ENCODE results near the gene EME2.

- TF ChIP-seq, protein P1, sequence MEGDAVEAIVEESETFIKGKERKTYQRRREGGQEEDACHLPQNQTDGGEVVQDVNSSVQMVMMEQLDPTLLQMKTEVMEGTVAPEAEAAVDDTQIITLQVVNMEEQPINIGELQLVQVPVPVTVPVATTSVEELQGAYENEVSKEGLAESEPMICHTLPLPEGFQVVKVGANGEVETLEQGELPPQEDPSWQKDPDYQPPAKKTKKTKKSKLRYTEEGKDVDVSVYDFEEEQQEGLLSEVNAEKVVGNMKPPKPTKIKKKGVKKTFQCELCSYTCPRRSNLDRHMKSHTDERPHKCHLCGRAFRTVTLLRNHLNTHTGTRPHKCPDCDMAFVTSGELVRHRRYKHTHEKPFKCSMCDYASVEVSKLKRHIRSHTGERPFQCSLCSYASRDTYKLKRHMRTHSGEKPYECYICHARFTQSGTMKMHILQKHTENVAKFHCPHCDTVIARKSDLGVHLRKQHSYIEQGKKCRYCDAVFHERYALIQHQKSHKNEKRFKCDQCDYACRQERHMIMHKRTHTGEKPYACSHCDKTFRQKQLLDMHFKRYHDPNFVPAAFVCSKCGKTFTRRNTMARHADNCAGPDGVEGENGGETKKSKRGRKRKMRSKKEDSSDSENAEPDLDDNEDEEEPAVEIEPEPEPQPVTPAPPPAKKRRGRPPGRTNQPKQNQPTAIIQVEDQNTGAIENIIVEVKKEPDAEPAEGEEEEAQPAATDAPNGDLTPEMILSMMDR (IDR thresholded peaks at IDR 0.05) = no peak
- TF ChIP-seq POLR2A (IDR thresholded peaks at IDR 0.05) = no peak
These were observed 21.7 kb downstream of the EME2 start for GRCh38 chr16:1794221-1794871.

Measured in testis (tissue), 2 donors.